Right lobe of liver (tissue), 4 donors: Measurements from ENCODE around the gene CIDEA.

Experiments used
- CTCF ChIP-seq, 4 donors: fragments of 200-600 bp in 3 of 4; fragments of 450-650 bp in 1 of 4; IDR thresholded peaks; one replicate each; pipeline versions ENCODE4 v1.5.1 to v1.8.0; 2016 to 2022; ENCODE audit warnings: antibody characterized with exemption in 4 of 4, mild to moderate bottlenecking in 2 of 4
- POLR2A ChIP-seq: fragments of 450-650 bp; IDR thresholded peaks from one replicate; pipeline ENCODE4 v1.6.1; 2017; ENCODE audit warnings: antibody characterized with exemption, mild to moderate bottlenecking
- donor health status: DM: no; HTN: no; CAD: no.
- donor health status: DM: no; HTN: no; CAD: no.
- donor health status: DM: no; HTN: yes; CAD: no.

- TF ChIP-seq CTCF (IDR thresholded peaks at IDR 0.05) (no peak), POLR2A (no peak)
These were observed 29.5 kb downstream of the CIDEA start for GRCh38 chr18:12283666-12284065.
